ENCODE measurements around the gene NUP42.
"Not testable (repeated sequence)": the region's sequence is repeated elsewhere in the genome, so short reads cannot be mapped to it uniquely, and the experiment has no call there.

The NUP42 gene

GRCh38 chr7:23184709-23185359 is 3.0 kb downstream of the NUP42 start:
- Mint-ChIP-seq H3K27me3 (ENCODE audit: low read depth) (no peaks in the 10 kb centered on the region), H3K4me1 (ENCODE audit: low read depth) (peaks cover 32% of the 10 kb centered on the region), H3K36me3 (ENCODE audit: low read depth) (peaks cover 11% of the 10 kb centered on the region), H3K27ac (no peak overlapping the region), H3K9me3 (no peaks in the 10 kb centered on the region), H3K4me3 (no peak overlapping the region)

- Mint-ChIP-seq H3K27ac (no peak overlapping the region), H3K36me3 (ENCODE audit: low read depth) (peaks cover 13% of the 10 kb centered on the region), H3K4me3 (no peak overlapping the region), H3K27me3 (ENCODE audit: low read depth) (no peaks in the 10 kb centered on the region), H3K9me3 (no peaks in the 10 kb centered on the region), H3K4me1 (ENCODE audit: low read depth) (peaks cover 25% of the 10 kb centered on the region)
Measured at GRCh38 chr7:23185980-23186379, 4.1 kb downstream of the NUP42 start.

- Mint-ChIP-seq H3K4me3 (no peak overlapping the region), H3K9me3 (no peaks in the 10 kb centered on the region), H3K27ac (no peak overlapping the region), H3K36me3 (ENCODE audit: low read depth) (peaks cover 19% of the 10 kb centered on the region), H3K27me3 (ENCODE audit: low read depth) (no peaks in the 10 kb centered on the region), H3K4me1 (ENCODE audit: low read depth) (no peaks in the 10 kb centered on the region)
Measured at GRCh38 chr7:23191022-23191421, 9.2 kb downstream of the NUP42 start.

GRCh38 chr7:23193650-23194227 is 11.9 kb downstream of the NUP42 start:
- H3K4me1 Mint-ChIP-seq (ENCODE audit: low read depth); H3K4me3 Mint-ChIP-seq; H3K9me3 Mint-ChIP-seq; H3K27me3 Mint-ChIP-seq (ENCODE audit: low read depth); H3K27ac Mint-ChIP-seq: not testable (repeated sequence)
- H3K36me3 Mint-ChIP-seq (ENCODE audit: low read depth): peaks cover 23% of the 10 kb centered on the region

- H3K9me3 Mint-ChIP-seq: no peaks in the 10 kb centered on the region
- H3K36me3 Mint-ChIP-seq (ENCODE audit: low read depth): peaks cover 29% of the 10 kb centered on the region
- H3K27ac Mint-ChIP-seq: no peak overlapping the region
- no peak overlapping the region for H3K4me3 Mint-ChIP-seq
- no peaks in the 10 kb centered on the region for H3K27me3 Mint-ChIP-seq (ENCODE audit: low read depth)
- no peaks in the 10 kb centered on the region for H3K4me1 Mint-ChIP-seq (ENCODE audit: low read depth)
Measured at GRCh38 chr7:23196306-23196705, 14.5 kb downstream of the NUP42 start.

GRCh38 chr7:23197745-23198144 is 15.9 kb downstream of the NUP42 start:
- not testable (repeated sequence) for H3K4me3 Mint-ChIP-seq; H3K27me3 Mint-ChIP-seq (ENCODE audit: low read depth); H3K27ac Mint-ChIP-seq; H3K4me1 Mint-ChIP-seq (ENCODE audit: low read depth); H3K9me3 Mint-ChIP-seq
- H3K36me3 Mint-ChIP-seq (ENCODE audit: low read depth): peaks cover 30% of the 10 kb centered on the region

- Mint-ChIP-seq H3K4me1 (ENCODE audit: low read depth) (peaks cover 2% of the 10 kb centered on the region), H3K9me3 (no peaks in the 10 kb centered on the region), H3K36me3 (ENCODE audit: low read depth) (peaks cover 38% of the 10 kb centered on the region), H3K27ac (no peak overlapping the region), H3K27me3 (ENCODE audit: low read depth) (peaks cover 6% of the 10 kb centered on the region), H3K4me3 (no peak overlapping the region)
Measured at GRCh38 chr7:23200331-23200730, 18.5 kb downstream of the NUP42 start.

GRCh38 chr7:23204241-23204640 is 22.4 kb downstream of the NUP42 start:
- H3K27me3 Mint-ChIP-seq (ENCODE audit: low read depth): peaks cover 32% of the 10 kb centered on the region
- no peaks in the 10 kb centered on the region for H3K9me3 Mint-ChIP-seq
- H3K4me1 Mint-ChIP-seq (ENCODE audit: low read depth): peaks cover 6% of the 10 kb centered on the region
- no peak overlapping the region for H3K4me3 Mint-ChIP-seq
- peaks cover 36% of the 10 kb centered on the region for H3K36me3 Mint-ChIP-seq (ENCODE audit: low read depth)
- no peak overlapping the region for H3K27ac Mint-ChIP-seq

- H3K27ac Mint-ChIP-seq: no peak overlapping the region
Measured at GRCh38 chr7:23205577-23205908, 23.7 kb downstream of the NUP42 start.

GRCh38 chr7:23205909-23206767 is 24.3 kb downstream of the NUP42 start:
- H3K4me1 Mint-ChIP-seq (ENCODE audit: low read depth): peaks cover 6% of the 10 kb centered on the region
- no peak overlapping the region for H3K4me3 Mint-ChIP-seq
- no peak overlapping the region for H3K27ac Mint-ChIP-seq
- peaks cover 35% of the 10 kb centered on the region for H3K27me3 Mint-ChIP-seq (ENCODE audit: low read depth)
- peaks cover 27% of the 10 kb centered on the region for H3K36me3 Mint-ChIP-seq (ENCODE audit: low read depth)
- no peaks in the 10 kb centered on the region for H3K9me3 Mint-ChIP-seq

More at GRCh38 chr7:23205577-23205908, 23.7 kb downstream of the NUP42 start:
- Mint-ChIP-seq H3K9me3 (no peaks in the 10 kb centered on the region), H3K4me3 (no peak overlapping the region), H3K27me3 (ENCODE audit: low read depth) (peaks cover 32% of the 10 kb centered on the region), H3K4me1 (ENCODE audit: low read depth) (peaks cover 6% of the 10 kb centered on the region), H3K36me3 (ENCODE audit: low read depth) (peaks cover 28% of the 10 kb centered on the region)

- Mint-ChIP-seq H3K36me3 (ENCODE audit: low read depth) (peaks cover 22% of the 10 kb centered on the region), H3K4me1 (ENCODE audit: low read depth) (peaks cover 6% of the 10 kb centered on the region), H3K27ac (no peak overlapping the region), H3K27me3 (ENCODE audit: low read depth) (peaks cover 35% of the 10 kb centered on the region), H3K9me3 (no peaks in the 10 kb centered on the region), H3K4me3 (no peak overlapping the region)
Measured at GRCh38 chr7:23207021-23207420, 25.2 kb downstream of the NUP42 start.

- no peak overlapping the region for H3K27ac Mint-ChIP-seq
- no peak overlapping the region for H3K4me3 Mint-ChIP-seq
- H3K36me3 Mint-ChIP-seq (ENCODE audit: low read depth): peaks cover 20% of the 10 kb centered on the region
- no peaks in the 10 kb centered on the region for H3K9me3 Mint-ChIP-seq
- H3K27me3 Mint-ChIP-seq (ENCODE audit: low read depth): peaks cover 35% of the 10 kb centered on the region
- peaks cover 6% of the 10 kb centered on the region for H3K4me1 Mint-ChIP-seq (ENCODE audit: low read depth)
Measured at GRCh38 chr7:23207884-23208283, 26.0 kb downstream of the NUP42 start.

- no peaks in the 10 kb centered on the region for H3K9me3 Mint-ChIP-seq
- peaks cover 6% of the 10 kb centered on the region for H3K4me1 Mint-ChIP-seq (ENCODE audit: low read depth)
- H3K36me3 Mint-ChIP-seq (ENCODE audit: low read depth): peaks cover 16% of the 10 kb centered on the region
- no peak overlapping the region for H3K27ac Mint-ChIP-seq
- peaks cover 35% of the 10 kb centered on the region for H3K27me3 Mint-ChIP-seq (ENCODE audit: low read depth)
- no peak overlapping the region for H3K4me3 Mint-ChIP-seq
Measured at GRCh38 chr7:23208316-23208715, 26.5 kb downstream of the NUP42 start.

GRCh38 chr7:23210506-23210905 is 28.7 kb downstream of the NUP42 start:
- Mint-ChIP-seq H3K27ac (no peak overlapping the region), H3K36me3 (ENCODE audit: low read depth) (peaks cover 6% of the 10 kb centered on the region), H3K4me1 (ENCODE audit: low read depth) (peaks cover 3% of the 10 kb centered on the region), H3K9me3 (no peaks in the 10 kb centered on the region), H3K27me3 (ENCODE audit: low read depth) (peaks cover 27% of the 10 kb centered on the region), H3K4me3 (no peak overlapping the region)

- Mint-ChIP-seq H3K36me3 (ENCODE audit: low read depth) (peaks cover 3% of the 10 kb centered on the region), H3K4me3 (no peak overlapping the region), H3K4me1 (ENCODE audit: low read depth) (no peaks in the 10 kb centered on the region), H3K9me3 (no peaks in the 10 kb centered on the region), H3K27ac (no peak overlapping the region), H3K27me3 (ENCODE audit: low read depth) (peaks cover 21% of the 10 kb centered on the region)
Measured at GRCh38 chr7:23211589-23211988, 29.7 kb downstream of the NUP42 start.

Data from T-helper 1 cell treated with Interleukin-12 subunit alpha and Interleukin-12 subunit beta and Interleukin-4 antibody, amounts not matched to agents 30 μg/mL and 1 μg/mL, for 36 hours (primary cell).